Right ventricle myocardium inferior (tissue), 1 donor: ENCODE data around the gene TLK2. TPM values are rescaled to one million over a fixed set of nuclear protein-coding genes. Genes with fewer than 3 reads are reported as not detected.
"Not testable (repeated sequence)": the region's sequence is repeated elsewhere in the genome, so short reads cannot be mapped to it uniquely, and the experiment has no call there.

Source experiments
- ATAC-seq: fragments of 200-7000 bp; cut with Tn5 transposase; one replicate; pipeline ENCODE4 v1.9.1; 2020; ENCODE audit warnings: mild to moderate bottlenecking, moderate library complexity
- DNase-seq: peaks from one replicate; pipeline ENCODE4 v3.0.0; 2021; ENCODE audit errors: missing footprints
- intact Hi-C: fragments of 100-400 bp; cut with DNase I; formaldehyde crosslinking; loops from one replicate; pipeline ENCODE4 v1.11.0; 2022
- total RNA-seq: library from RNA; stranded (reverse); fragmentation: NEBNext Ultra II Directional; extraction: Animal tissue kit (Norgen Biotek cat#: 25700); gene quantifications from one replicate; pipeline ENCODE4 v1.2.1, GENCODE V29; 2021
- donor health status: DM: no; HTN: yes; CAD: no; lungs with severe emphysema.

Gene TLK2
- total RNA-seq, 1 donor from 2014 or later, result 29.1 TPM

- intact Hi-C loops, DNase-seq, ATAC-seq: not testable (repeated sequence)
Observed at GRCh38 chr17:62541073-62541472, 62.4 kb downstream of the TLK2 start.

GRCh38 chr17:62543278-62543775, 64.7 kb downstream of the TLK2 start:
- ATAC-seq, intact Hi-C loops, DNase-seq: not testable (repeated sequence)

- intact Hi-C loops, DNase-seq, ATAC-seq: not testable (repeated sequence)
Observed at GRCh38 chr17:62546066-62546465, 67.4 kb downstream of the TLK2 start.

- ATAC-seq, result peak; percentile 67
- intact Hi-C loops, result not testable (repeated sequence)
Observed at GRCh38 chr17:62552851-62553659, 74.4 kb downstream of the TLK2 start.

GRCh38 chr17:62557532-62557931, 78.9 kb downstream of the TLK2 start:
- DNase-seq, intact Hi-C loops, ATAC-seq: not testable (repeated sequence)

More at GRCh38 chr17:62552851-62553659, 74.4 kb downstream of the TLK2 start:
- not testable (repeated sequence) for DNase-seq

GRCh38 chr17:62558941-62559340, 80.3 kb downstream of the TLK2 start:
- intact Hi-C loops, ATAC-seq, DNase-seq: not testable (repeated sequence)

GRCh38 chr17:62560971-62561370, 82.3 kb downstream of the TLK2 start:
- ATAC-seq, DNase-seq, intact Hi-C loops: not testable (repeated sequence)

GRCh38 chr17:62562656-62563055, 84.0 kb downstream of the TLK2 start:
- DNase-seq, result no peak
- intact Hi-C loops, result no loop called here
- no peak for ATAC-seq

- DNase-seq (no peak), ATAC-seq (no peak)
- intact Hi-C loops, result no loop called here
Observed at GRCh38 chr17:62565817-62566216, 87.2 kb downstream of the TLK2 start.

- ATAC-seq (no peak), DNase-seq (no peak)
- intact Hi-C loops, result no loop called here
Observed at GRCh38 chr17:62566996-62567578, 88.5 kb downstream of the TLK2 start.

GRCh38 chr17:62572488-62572887, 93.9 kb downstream of the TLK2 start:
- ATAC-seq, result no peak
- intact Hi-C loops, result no loop called here

GRCh38 chr17:62572888-62573401, 94.3 kb downstream of the TLK2 start:
- no peak for DNase-seq
- intact Hi-C loops, result no loop called here
- no peak for ATAC-seq

More at GRCh38 chr17:62572488-62572887, 93.9 kb downstream of the TLK2 start:
- DNase-seq, result no peak

GRCh38 chr17:62573480-62574117, 95.0 kb downstream of the TLK2 start:
- intact Hi-C loops, result no loop called here
- ATAC-seq (no peak), DNase-seq (no peak)

GRCh38 chr17:62576382-62576781, 97.8 kb downstream of the TLK2 start:
- intact Hi-C loops, result no loop called here

GRCh38 chr17:62578757-62579487, 100.3 kb downstream of the TLK2 start:
- ATAC-seq (no peak), DNase-seq (no peak)
- intact Hi-C loops, result no loop called here

More at GRCh38 chr17:62576382-62576781, 97.8 kb downstream of the TLK2 start:
- ATAC-seq, result no peak
- DNase-seq, result no peak

GRCh38 chr17:62580947-62581346, 102.3 kb downstream of the TLK2 start:
- no peak for DNase-seq
- intact Hi-C loops, result no loop called here
- no peak for ATAC-seq

GRCh38 chr17:62581764-62582163, 103.1 kb downstream of the TLK2 start:
- intact Hi-C loops, result no loop called here
- peak; percentile 31 for ATAC-seq
- DNase-seq, result no peak

GRCh38 chr17:62587554-62587953, 108.9 kb downstream of the TLK2 start:
- peak; percentile 89 for ATAC-seq
- intact Hi-C loops, result no loop called here

More at GRCh38 chr17:62587554-62587953, 108.9 kb downstream of the TLK2 start:
- no peak for DNase-seq
